Stimulated activated naive CD8-positive, alpha-beta T cell treated with anti-CD3 and anti-CD28 coated beads, Interleukin-15, Interleukin-2, amounts not matched to agents 100 ng/mL and 50 ng/mL, for 24 hours (primary cell): ENCODE results near the gene PSMB11.

Experiments
- H3K27ac Mint-ChIP-seq: one replicate; pipeline ENCODE4 v1.8.0; 2021; ENCODE audit warnings: mild to moderate bottlenecking, mixed read lengths
- H3K27me3 Mint-ChIP-seq: one replicate; pipeline ENCODE4 v1.8.0; 2021; ENCODE audit warnings: mixed read lengths
- H3K36me3 Mint-ChIP-seq: one replicate; pipeline ENCODE4 v1.8.0; 2021; ENCODE audit warnings: low read depth, mixed read lengths
- H3K4me1 Mint-ChIP-seq: one replicate; pipeline ENCODE4 v1.8.0; 2021; ENCODE audit warnings: low read depth, mixed read lengths
- H3K4me3 Mint-ChIP-seq: one replicate; pipeline ENCODE4 v1.8.0; 2021; ENCODE audit warnings: mild to moderate bottlenecking, mixed read lengths
- H3K9me3 Mint-ChIP-seq: one replicate; pipeline ENCODE4 v1.8.0; 2021; ENCODE audit warnings: mixed read lengths

The PSMB11 gene

GRCh38 chr14:23023795-23024152, 18.2 kb upstream of the PSMB11 start:
- H3K4me3 Mint-ChIP-seq, result no peak overlapping the region
- no peaks in the 10 kb centered on the region for H3K27me3 Mint-ChIP-seq
- no peak overlapping the region for H3K27ac Mint-ChIP-seq
- peaks cover 53% of the 10 kb centered on the region for H3K4me1 Mint-ChIP-seq
- H3K36me3 Mint-ChIP-seq, result peaks cover 53% of the 10 kb centered on the region
- no peaks in the 10 kb centered on the region for H3K9me3 Mint-ChIP-seq

GRCh38 chr14:23024612-23025075, 17.4 kb upstream of the PSMB11 start:
- Mint-ChIP-seq H3K9me3 (no peaks in the 10 kb centered on the region), H3K27ac (peak overlapping the region; percentile 72), H3K27me3 (no peaks in the 10 kb centered on the region), H3K36me3 (peaks cover 61% of the 10 kb centered on the region), H3K4me3 (no peak overlapping the region), H3K4me1 (peaks cover 61% of the 10 kb centered on the region)

GRCh38 chr14:23025151-23025814, 16.7 kb upstream of the PSMB11 start:
- H3K36me3 Mint-ChIP-seq, result peaks cover 61% of the 10 kb centered on the region
- H3K9me3 Mint-ChIP-seq, result no peaks in the 10 kb centered on the region
- H3K4me1 Mint-ChIP-seq, result peaks cover 61% of the 10 kb centered on the region
- peak overlapping the region; percentile 72 for H3K27ac Mint-ChIP-seq
- no peaks in the 10 kb centered on the region for H3K27me3 Mint-ChIP-seq
- H3K4me3 Mint-ChIP-seq, result peak overlapping the region; percentile 5

- Mint-ChIP-seq H3K4me3 (peak overlapping the region; percentile 44), H3K27ac (peak overlapping the region; percentile 68), H3K4me1 (peaks cover 69% of the 10 kb centered on the region)
Measured at GRCh38 chr14:23028799-23029198, 13.2 kb upstream of the PSMB11 start.

GRCh38 chr14:23030936-23031335, 11.1 kb upstream of the PSMB11 start:
- Mint-ChIP-seq H3K27ac (no peak overlapping the region), H3K36me3 (peaks cover 55% of the 10 kb centered on the region), H3K9me3 (peaks cover 7% of the 10 kb centered on the region), H3K27me3 (no peaks in the 10 kb centered on the region), H3K4me3 (no peak overlapping the region), H3K4me1 (peaks cover 59% of the 10 kb centered on the region)

More at GRCh38 chr14:23028799-23029198, 13.2 kb upstream of the PSMB11 start:
- Mint-ChIP-seq H3K27me3 (no peaks in the 10 kb centered on the region), H3K36me3 (peaks cover 69% of the 10 kb centered on the region), H3K9me3 (no peaks in the 10 kb centered on the region)

- H3K4me1 Mint-ChIP-seq, result peaks cover 47% of the 10 kb centered on the region
- H3K27me3 Mint-ChIP-seq, result no peaks in the 10 kb centered on the region
- peaks cover 7% of the 10 kb centered on the region for H3K9me3 Mint-ChIP-seq
- H3K27ac Mint-ChIP-seq, result peak overlapping the region; percentile 97
- peak overlapping the region; percentile 94 for H3K4me3 Mint-ChIP-seq
- peaks cover 41% of the 10 kb centered on the region for H3K36me3 Mint-ChIP-seq
Measured at GRCh38 chr14:23033251-23033727, 8.7 kb upstream of the PSMB11 start.

GRCh38 chr14:23033801-23034497, 8.1 kb upstream of the PSMB11 start:
- Mint-ChIP-seq H3K4me3 (peak overlapping the region; percentile 94), H3K4me1 (peaks cover 42% of the 10 kb centered on the region), H3K27ac (peak overlapping the region; percentile 97), H3K27me3 (no peaks in the 10 kb centered on the region), H3K36me3 (peaks cover 36% of the 10 kb centered on the region), H3K9me3 (peaks cover 7% of the 10 kb centered on the region)

- peak within 1 kb of the TSS; percentile 94 for H3K4me3 Mint-ChIP-seq
- H3K9me3 Mint-ChIP-seq, result peaks cover 7% of the 10 kb centered on the region
- H3K27ac Mint-ChIP-seq, result peak within 1 kb of the TSS; percentile 97
- peaks cover 36% of the 10 kb centered on the region for H3K4me1 Mint-ChIP-seq
- H3K27me3 Mint-ChIP-seq, result no peaks in the 10 kb centered on the region
- peaks cover 30% of the 10 kb centered on the region for H3K36me3 Mint-ChIP-seq
Measured at GRCh38 chr14:23034498-23035302, 7.3 kb upstream of the PSMB11 start, which contains the start of gene PSMB5. PSMB5 (minus strand) TSS chr14:23034900; CDS start chr14:23034881, 19 bp downstream.

- peaks cover 30% of the 10 kb centered on the region for H3K36me3 Mint-ChIP-seq
- peak overlapping the region; percentile 94 for H3K4me3 Mint-ChIP-seq
- peak overlapping the region; percentile 97 for H3K27ac Mint-ChIP-seq
- no peaks in the 10 kb centered on the region for H3K27me3 Mint-ChIP-seq
- H3K4me1 Mint-ChIP-seq, result peaks cover 36% of the 10 kb centered on the region
- H3K9me3 Mint-ChIP-seq, result peaks cover 7% of the 10 kb centered on the region
Measured at GRCh38 chr14:23035303-23036144, 6.5 kb upstream of the PSMB11 start.

GRCh38 chr14:23040100-23040499, 1.9 kb upstream of the PSMB11 start:
- Mint-ChIP-seq H3K36me3 (no peaks in the 10 kb centered on the region), H3K4me1 (peaks cover 9% of the 10 kb centered on the region), H3K27me3 (no peaks in the 10 kb centered on the region), H3K27ac (no peak overlapping the region), H3K4me3 (no peak overlapping the region), H3K9me3 (peaks cover 7% of the 10 kb centered on the region)

- Mint-ChIP-seq H3K27me3 (no peaks in the 10 kb centered on the region), H3K4me3 (no peak overlapping the region), H3K36me3 (no peaks in the 10 kb centered on the region), H3K27ac (no peak overlapping the region), H3K9me3 (no peaks in the 10 kb centered on the region), H3K4me1 (no peaks in the 10 kb centered on the region)
Measured at GRCh38 chr14:23041729-23042128, 283 bp upstream of the PSMB11 start.

- Mint-ChIP-seq H3K27me3 (no peaks in the 10 kb centered on the region), H3K4me1 (no peaks in the 10 kb centered on the region), H3K27ac (no peak overlapping the region), H3K36me3 (no peaks in the 10 kb centered on the region), H3K9me3 (no peaks in the 10 kb centered on the region), H3K4me3 (no peak overlapping the region)
Measured at GRCh38 chr14:23043145-23043544, 1.1 kb downstream of the PSMB11 start.

- H3K27ac Mint-ChIP-seq, result no peak overlapping the region
Measured at GRCh38 chr14:23043754-23044153, 1.7 kb downstream of the PSMB11 start.

GRCh38 chr14:23044840-23045239, 2.8 kb downstream of the PSMB11 start:
- H3K9me3 Mint-ChIP-seq, result no peaks in the 10 kb centered on the region
- no peaks in the 10 kb centered on the region for H3K27me3 Mint-ChIP-seq
- H3K27ac Mint-ChIP-seq, result no peak overlapping the region
- H3K4me3 Mint-ChIP-seq, result no peak overlapping the region
- no peaks in the 10 kb centered on the region for H3K4me1 Mint-ChIP-seq
- no peaks in the 10 kb centered on the region for H3K36me3 Mint-ChIP-seq

More at GRCh38 chr14:23043754-23044153, 1.7 kb downstream of the PSMB11 start:
- H3K4me1 Mint-ChIP-seq, result no peaks in the 10 kb centered on the region
- no peaks in the 10 kb centered on the region for H3K36me3 Mint-ChIP-seq
- H3K4me3 Mint-ChIP-seq, result no peak overlapping the region
- H3K9me3 Mint-ChIP-seq, result no peaks in the 10 kb centered on the region
- H3K27me3 Mint-ChIP-seq, result no peaks in the 10 kb centered on the region
